HG03521 (cell line): Measurements from ENCODE around the gene LCN6.

Experiments
- ATAC-seq: cut with Tn5 transposase; IDR thresholded peaks from one replicate; pipeline ENCODE4 v1.9.1; 2021; ENCODE audit warnings: mild to moderate bottlenecking, moderate library complexity; ENCODE audit not compliant: unreplicated experiment

Gene LCN6

DNA sequence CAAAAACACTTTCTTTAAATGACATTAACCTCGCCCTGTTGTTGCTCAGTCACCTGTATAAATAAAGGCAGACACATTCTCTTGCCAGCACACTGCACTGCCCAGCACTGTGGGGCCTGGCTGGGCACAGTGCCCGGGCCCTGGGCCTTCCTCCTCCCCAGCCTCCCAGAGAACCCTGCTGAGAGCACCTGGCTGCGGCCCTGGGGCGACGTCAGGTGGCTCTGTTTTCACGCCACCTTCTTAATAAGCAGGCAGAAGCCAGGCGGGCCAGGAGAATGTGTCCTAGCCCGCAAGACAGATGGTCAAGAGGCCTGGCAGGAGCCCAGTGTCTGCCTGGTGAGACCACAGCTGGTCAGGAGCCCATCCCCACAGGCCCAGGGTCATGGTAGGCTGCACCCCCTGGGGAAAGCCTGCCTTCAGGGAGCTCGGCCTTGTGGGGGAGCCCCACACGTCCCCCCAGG, 52.9 kb downstream of the LCN6 start:
- no peak for ATAC-seq

DNA sequence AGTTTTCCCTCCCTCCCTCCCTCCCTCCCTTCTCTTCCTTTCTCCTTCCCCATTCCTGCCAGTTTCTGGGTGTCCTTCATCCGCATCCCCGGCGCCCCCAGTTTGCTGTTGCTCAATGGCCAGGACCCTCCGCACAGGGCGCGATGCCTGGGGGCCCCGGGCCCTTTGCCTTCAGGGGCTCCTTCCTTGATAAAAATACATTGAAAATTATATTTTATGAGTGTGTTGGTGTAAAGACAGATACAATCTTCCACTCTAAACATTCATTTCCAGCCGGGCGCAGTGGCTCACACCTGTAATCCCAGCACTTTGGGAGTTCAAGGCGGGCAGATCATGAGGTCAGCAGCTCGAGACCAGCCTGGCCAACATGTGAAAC, 53.5 kb downstream of the LCN6 start:
- ATAC-seq, result no peak

DNA sequence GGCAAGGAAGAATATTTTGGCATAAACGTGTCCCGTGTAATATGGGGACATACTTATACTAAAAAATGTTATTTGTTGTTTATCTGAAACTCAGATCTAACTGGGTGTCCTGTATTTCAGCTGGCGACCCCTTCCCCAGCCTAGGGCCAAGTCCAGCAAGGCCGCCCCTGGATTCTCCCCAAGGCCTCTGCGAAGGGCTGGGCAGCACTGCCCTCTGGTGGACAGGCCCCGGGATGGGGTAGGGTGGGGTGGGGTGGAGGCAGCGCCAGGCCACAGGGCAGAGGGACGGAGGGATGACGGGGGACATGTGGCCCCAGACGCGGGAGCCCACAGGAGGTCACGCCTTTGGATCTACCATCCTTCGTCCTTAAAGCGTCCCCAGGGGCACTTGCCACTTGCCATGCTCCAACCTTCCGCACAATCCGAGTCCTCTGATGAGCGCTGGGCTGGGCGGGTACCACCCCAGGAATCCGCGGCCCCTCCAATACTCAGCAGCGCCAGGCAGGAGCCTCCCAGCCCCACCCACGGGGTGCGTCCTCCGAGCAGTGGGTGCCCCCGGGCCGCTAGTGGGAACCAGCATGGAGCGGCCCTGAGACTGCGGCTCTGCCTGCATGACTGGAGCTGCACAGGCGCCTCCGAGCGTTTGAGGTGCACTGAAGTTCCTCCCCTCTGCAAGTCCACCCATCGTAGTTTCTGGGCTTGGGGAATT, 54.0 kb downstream of the LCN6 start:
- ATAC-seq, result no peak
